ENCODE results near the gene SLC1A2.

The SLC1A2 gene

GRCh38 chr11:35247863-35248262 lies 171.5 kb downstream of the SLC1A2 start:
- DNase-seq (ENCODE audit: extremely low read depth, low read depth), result no peak
- TF ChIP-seq CTCF (IDR thresholded peaks at IDR 0.05; ENCODE audit: low read depth, low read length), result no peak

GRCh38 chr11:35247428-35247827 lies 171.9 kb downstream of the SLC1A2 start:
- DNase-seq (ENCODE audit: extremely low read depth, low read depth), result no peak

GRCh38 chr11:35246745-35247144 lies 172.6 kb downstream of the SLC1A2 start:
- no peak for TF ChIP-seq CTCF (IDR thresholded peaks at IDR 0.05; ENCODE audit: low read depth, low read length)
- DNase-seq (ENCODE audit: extremely low read depth, low read depth), result no peak

More at GRCh38 chr11:35247428-35247827, 171.9 kb downstream of the SLC1A2 start:
- no peak for TF ChIP-seq CTCF (IDR thresholded peaks at IDR 0.05; ENCODE audit: low read depth, low read length)

GRCh38 chr11:35245786-35246185 lies 173.6 kb downstream of the SLC1A2 start:
- DNase-seq (ENCODE audit: extremely low read depth, low read depth), result no peak
- no peak for TF ChIP-seq CTCF (IDR thresholded peaks at IDR 0.05; ENCODE audit: low read depth, low read length)

- TF ChIP-seq CTCF (IDR thresholded peaks at IDR 0.05; ENCODE audit: low read depth, low read length), result no peak
- DNase-seq (ENCODE audit: extremely low read depth, low read depth), result no peak
Measured at GRCh38 chr11:35245056-35245455, 174.3 kb downstream of the SLC1A2 start.

GRCh38 chr11:35243774-35244173 lies 175.6 kb downstream of the SLC1A2 start:
- TF ChIP-seq CTCF (IDR thresholded peaks at IDR 0.05; ENCODE audit: low read depth, low read length), result no peak
- DNase-seq (ENCODE audit: extremely low read depth, low read depth), result no peak

GRCh38 chr11:35242412-35243242 lies 176.7 kb downstream of the SLC1A2 start:
- TF ChIP-seq CTCF (IDR thresholded peaks at IDR 0.05; ENCODE audit: low read depth, low read length), result no peak
- DNase-seq (ENCODE audit: extremely low read depth, low read depth), result no peak

All from AG09319 (cell line).